B cell (primary cell): ENCODE results near the gene SLC2A9.

ENCODE experiments used
- EZH2 ChIP-seq: IDR thresholded peaks from 2 replicates; pipeline ENCODE4 v1.6.1; 2012; ENCODE audit warnings: borderline replicate concordance, low read depth, mild to moderate bottlenecking, moderate library complexity, low read length; ENCODE audit not compliant: insufficient read depth, poor library complexity, severe bottlenecking
- TF ChIP-seq, protein P1 (sequence below): fragments of 200-600 bp; IDR thresholded peaks from one replicate; pipeline ENCODE4 v1.8.0; 2022; ENCODE audit warnings: antibody characterized with exemption, mild to moderate bottlenecking

DNA sequence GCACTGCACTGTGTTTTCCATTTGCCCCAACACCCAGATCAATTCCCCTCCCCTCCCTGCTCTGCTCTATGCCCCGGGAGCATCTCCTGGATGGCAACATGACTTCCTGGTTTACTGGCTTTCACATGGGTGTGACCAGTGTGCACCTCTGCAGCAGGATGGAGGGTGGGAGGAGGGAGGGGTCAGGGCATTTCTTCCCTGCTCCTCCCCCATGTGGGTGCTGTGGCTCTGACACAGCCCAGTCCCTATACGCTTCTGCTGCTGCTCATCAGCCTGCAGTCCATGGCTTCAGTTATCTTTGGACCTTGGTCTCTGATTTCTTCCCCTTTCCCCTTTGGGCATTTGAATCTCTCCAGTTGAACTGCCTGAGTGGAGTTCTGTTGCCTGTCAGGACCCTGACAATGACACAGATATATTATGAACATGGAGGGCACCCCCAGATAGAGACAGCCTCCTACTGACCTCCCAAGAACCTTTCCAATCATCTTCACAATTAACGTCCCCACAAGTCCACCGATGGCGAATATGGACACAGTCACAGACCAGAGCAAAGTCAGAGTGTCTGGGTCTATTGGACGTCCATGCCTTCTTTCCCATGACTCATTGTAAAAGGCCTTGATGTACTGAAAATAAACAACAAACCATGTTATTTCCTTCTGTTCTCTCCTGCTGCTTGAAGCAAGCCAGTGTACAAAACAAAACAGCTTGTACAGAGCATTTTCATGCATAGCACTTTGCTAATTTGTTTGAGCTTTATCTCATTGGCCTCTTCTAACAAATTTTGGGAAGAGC, 24.8 kb downstream of the SLC2A9 start:
- TF ChIP-seq, protein P1, sequence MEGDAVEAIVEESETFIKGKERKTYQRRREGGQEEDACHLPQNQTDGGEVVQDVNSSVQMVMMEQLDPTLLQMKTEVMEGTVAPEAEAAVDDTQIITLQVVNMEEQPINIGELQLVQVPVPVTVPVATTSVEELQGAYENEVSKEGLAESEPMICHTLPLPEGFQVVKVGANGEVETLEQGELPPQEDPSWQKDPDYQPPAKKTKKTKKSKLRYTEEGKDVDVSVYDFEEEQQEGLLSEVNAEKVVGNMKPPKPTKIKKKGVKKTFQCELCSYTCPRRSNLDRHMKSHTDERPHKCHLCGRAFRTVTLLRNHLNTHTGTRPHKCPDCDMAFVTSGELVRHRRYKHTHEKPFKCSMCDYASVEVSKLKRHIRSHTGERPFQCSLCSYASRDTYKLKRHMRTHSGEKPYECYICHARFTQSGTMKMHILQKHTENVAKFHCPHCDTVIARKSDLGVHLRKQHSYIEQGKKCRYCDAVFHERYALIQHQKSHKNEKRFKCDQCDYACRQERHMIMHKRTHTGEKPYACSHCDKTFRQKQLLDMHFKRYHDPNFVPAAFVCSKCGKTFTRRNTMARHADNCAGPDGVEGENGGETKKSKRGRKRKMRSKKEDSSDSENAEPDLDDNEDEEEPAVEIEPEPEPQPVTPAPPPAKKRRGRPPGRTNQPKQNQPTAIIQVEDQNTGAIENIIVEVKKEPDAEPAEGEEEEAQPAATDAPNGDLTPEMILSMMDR = no peak
- TF ChIP-seq EZH2 = no peak
